H1 (cell line): ENCODE measurements around the gene CLMP. TPM values are rescaled to one million over a fixed set of nuclear protein-coding genes. Genes with fewer than 3 reads are reported as not detected.

Source experiments
- EGR1 ChIP-seq: IDR thresholded peaks from 2 replicates; pipeline ENCODE4 v1.6.1; 2011; ENCODE audit warnings: low read depth, low read length, borderline replicate concordance
- GTF2F1 ChIP-seq: IDR thresholded peaks from 2 replicates; pipeline ENCODE4 v1.6.1; 2012; ENCODE audit warnings: low read depth, low read length, improper control_type of control experiment, borderline replicate concordance
- KDM1A ChIP-seq: fragments of 200-600, 300-600 bp; sonication (generic); IDR thresholded peaks from 2 replicates; pipeline ENCODE4 v1.7.1; 2016; ENCODE audit warnings: mild to moderate bottlenecking, low read length, borderline replicate concordance
- PHF8 ChIP-seq: fragments of 200-600 bp; sonication (generic); conservative IDR thresholded peaks from 2 replicates; pipeline ENCODE4 v1.7.1; 2012; ENCODE audit warnings: low read depth, mild to moderate bottlenecking, inconsistent platforms, low read length, moderate library complexity
- RXRA ChIP-seq: IDR thresholded peaks from 2 replicates; pipeline ENCODE4 v1.6.1; 2011; ENCODE audit warnings: low read depth, mild to moderate bottlenecking, low read length, moderate library complexity; ENCODE audit not compliant: insufficient read depth
- SUZ12 ChIP-seq: fragments of 200-600 bp; sonication (generic); IDR thresholded peaks from 2 replicates; pipeline ENCODE4 v1.6.1; 2012; ENCODE audit warnings: mild to moderate bottlenecking, inconsistent platforms, low read length, moderate library complexity, mixed read lengths
- TAF7 ChIP-seq: optimal IDR thresholded peaks from 2 replicates; pipeline ENCODE3; 2011; ENCODE audit warnings: low read depth, mild to moderate bottlenecking, inconsistent platforms, low read length, moderate library complexity, borderline replicate concordance
- polyA plus RNA-seq, 7 experiments: library from polyadenylated mRNA; depleted of rRNA in 3 of 7; stranded (reverse) in 5 of 7; unstranded in 2 of 7; fragments of >200 nt in 5 of 7; fragments of 200-250 nt in 2 of 7; gene quantifications; 1 replicate in 5 of 7; 2 replicates in 1 of 7; 4 replicates in 1 of 7; pipeline versions ENCODE4 v1.2.1 to v1.2.3, GENCODE V29; 2011 to 2013; ENCODE audit warnings: missing spikeins in 2 of 7, mixed read lengths in 2 of 7
- total RNA-seq: library from RNA; stranded (reverse); fragmentation: NEBNext Ultra II Directional; extraction: Animal tissue kit (Norgen Biotek cat#: 25700); gene quantifications from 2 replicates; pipeline ENCODE4 v1.2.1, GENCODE V29; 2021
- TF ChIP-seq, protein P1 (sequence below): IDR thresholded peaks from 2 replicates; pipeline ENCODE4 v1.6.1; 2012; ENCODE audit warnings: inconsistent platforms

Gene CLMP
- total and polyA plus RNA-seq, 2 of the 8 experiments (the other 6 are each of a cell fraction or from before 2014, with no cell fraction given) = 9.9 to 24.1 TPM

DNA sequence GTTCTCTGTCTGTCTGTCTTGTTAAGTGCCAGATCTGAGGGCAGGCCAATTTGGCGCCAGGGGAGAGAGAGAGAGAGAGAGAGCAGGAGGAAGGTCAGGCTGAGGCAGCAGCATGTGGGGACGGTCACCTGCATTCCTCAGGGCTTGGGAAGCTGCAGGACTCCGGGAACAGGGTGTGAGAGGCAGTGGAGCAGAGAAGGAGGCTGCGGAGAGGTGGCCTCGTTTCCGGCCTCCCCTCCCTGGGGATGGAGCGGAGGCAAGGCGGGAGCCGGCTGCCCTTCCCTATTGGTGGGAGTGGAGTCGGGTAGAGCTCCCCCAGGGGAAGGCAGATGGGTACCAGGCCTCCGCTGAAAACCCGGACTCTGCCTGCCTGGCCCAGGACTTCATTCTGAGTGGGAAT is 9.7 kb downstream of the CLMP start (continued):
- TF ChIP-seq KDM1A (no peak), TAF7 (no peak), PHF8 (no peak), EGR1 (0 out of 2 replicates have a peak, but pooled peaks have one; percentile 10), RXRA (no peak), SUZ12 (no peak), GTF2F1 (no peak)
- TF ChIP-seq, protein P1, sequence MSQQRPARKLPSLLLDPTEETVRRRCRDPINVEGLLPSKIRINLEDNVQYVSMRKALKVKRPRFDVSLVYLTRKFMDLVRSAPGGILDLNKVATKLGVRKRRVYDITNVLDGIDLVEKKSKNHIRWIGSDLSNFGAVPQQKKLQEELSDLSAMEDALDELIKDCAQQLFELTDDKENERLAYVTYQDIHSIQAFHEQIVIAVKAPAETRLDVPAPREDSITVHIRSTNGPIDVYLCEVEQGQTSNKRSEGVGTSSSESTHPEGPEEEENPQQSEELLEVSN = no peak
